Hair follicle dermal papilla cell (primary cell): Measurements from ENCODE around the gene PDIA5. TPM values are rescaled to one million over a fixed set of nuclear protein-coding genes. Genes with fewer than 3 reads are reported as not detected.

Source experiments
- total RNA-seq: library from RNA; depleted of rRNA; stranded (reverse); fragments of >200 nt; gene quantifications from 2 replicates; pipeline ENCODE4 v1.2.3, GENCODE V29; 2012

PDIA5 gene
- total RNA-seq, result 59.6 and 63.8 TPM in 2 replicates

DNA sequence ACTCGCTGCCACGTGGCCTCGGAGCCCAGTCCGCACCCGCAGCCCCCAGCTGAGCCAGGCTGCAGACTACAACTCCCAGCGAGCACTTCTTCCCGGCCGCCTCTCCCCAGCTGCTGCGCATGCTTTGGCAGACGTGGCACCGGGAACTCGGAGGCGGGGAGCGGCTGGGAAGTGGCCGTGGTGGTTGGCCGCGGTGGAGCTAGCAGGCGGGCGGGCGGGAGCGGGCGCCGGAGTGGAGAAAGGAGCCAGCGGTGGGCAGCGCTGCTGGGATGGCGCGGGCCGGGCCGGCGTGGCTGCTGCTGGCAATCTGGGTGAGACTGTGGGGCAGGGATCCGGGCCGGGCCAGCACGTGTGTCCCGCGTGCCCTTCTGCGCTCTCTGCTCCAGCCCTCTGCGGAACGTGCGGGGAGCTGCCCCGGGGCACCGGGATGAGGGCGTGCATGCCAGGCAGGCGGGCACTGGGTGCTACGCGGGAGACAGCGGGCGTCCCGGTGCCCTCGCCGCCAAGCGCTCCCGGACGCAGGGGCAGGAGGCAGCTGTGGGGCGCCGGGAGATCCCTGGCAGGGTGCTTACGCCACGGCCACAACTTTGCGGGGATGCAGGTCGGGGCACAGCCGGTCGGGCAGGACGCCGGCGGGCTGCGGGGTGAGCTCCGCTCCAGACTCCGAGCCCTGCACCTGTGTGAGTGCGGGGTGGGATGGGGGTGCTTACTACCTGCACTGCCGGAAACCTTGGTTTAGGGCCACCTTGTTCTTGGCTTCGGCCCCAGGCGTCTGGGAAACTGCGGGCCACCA, at the start of gene PDIA5:
Gene PDIA5 (plus strand): TSS at position 130 of the 793 bp plus-strand sequence. CDS start 140 bp downstream, at position 270.

GRCh38 chr3:123027292-123028232, 39.3 kb upstream of the PDIA5 start, which contains the start of gene SEMA5B:
Gene SEMA5B, minus strand, starts transcription at chr3:123027763. Its CDS starts 66,500 bp downstream, at chr3:122961263.

GRCh38 chr3:123201557-123202427, 135.0 kb downstream of the PDIA5 start, which contains the start of gene SEC22A:
Gene SEC22A, plus strand, starts transcription at chr3:123201943. Its CDS starts 7,275 bp downstream, at chr3:123209218.

Other genes with a start within 250 kb of the PDIA5 start
- gene SEMA5B, start 39.3 kb upstream of the PDIA5 start, total RNA-seq, result 0.12 TPM in 1 of 2 replicates, not detected in the other
- 39.3 and 39.4 TPM in 2 replicates for gene SEC22A, start 134.9 kb downstream of the PDIA5 start, total RNA-seq